ENCODE results near the gene CSMD2. TPM values are rescaled to one million over a fixed set of nuclear protein-coding genes. Genes with fewer than 3 reads are reported as not detected.
A peak's percentile ranks its signal among the peaks of the same experiment; 100 is the strongest.

The CSMD2 gene
- total RNA-seq, 1 donor from 2014 or later, result 0.52 TPM

DNA sequence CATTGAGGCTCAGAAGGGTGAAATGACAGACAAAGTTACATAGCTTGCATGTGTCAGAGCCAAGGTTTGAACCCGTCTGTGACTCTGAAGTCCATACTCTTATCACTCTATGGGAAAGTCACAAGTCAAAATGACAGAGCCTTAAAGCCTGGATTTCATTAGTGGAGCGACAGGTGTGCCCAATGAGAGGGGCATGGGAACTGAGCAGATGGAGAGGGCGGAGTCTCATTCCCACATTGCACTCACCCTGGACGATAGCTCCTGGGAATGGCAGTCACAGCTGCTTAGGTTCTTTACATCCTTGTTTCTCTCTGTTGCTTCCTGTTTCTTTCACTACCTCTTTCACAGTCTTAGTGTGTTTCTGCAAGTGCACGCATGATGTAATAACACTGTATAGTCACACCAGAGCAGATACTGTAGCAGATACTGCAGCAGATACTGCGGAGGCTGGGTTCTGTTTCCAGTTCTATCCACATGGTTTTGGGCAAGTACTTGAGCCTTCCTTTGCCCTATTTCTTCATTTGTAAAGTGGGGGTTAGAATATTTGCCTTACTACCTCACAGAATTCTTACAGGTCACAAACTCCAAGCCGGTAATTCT lies 565.4 kb downstream of the CSMD2 start:
- H3K4me1 ChIP-seq (ENCODE audit: control insufficient read depth in 3 of 3, insufficient read depth in 3 of 3, low read length in 3 of 3), result no peaks in the 10 kb centered on the region

GRCh38 chr1:33588726-33589125 lies 576.3 kb downstream of the CSMD2 start:
- Histone ChIP-seq H3K9me3 (ENCODE audit: control insufficient read depth in 3 of 3, low read length in 3 of 3) (no peaks in the 10 kb centered on the region), H3K4me3 (ENCODE audit: low read length in 3 of 3) (no peak overlapping the region), H3K36me3 (ENCODE audit: control insufficient read depth in 3 of 3, insufficient read depth in 3 of 3, low read length in 3 of 3) (no peaks in the 10 kb centered on the region), H3K9ac (ENCODE audit: low read depth in 1 of 3, low read length in 3 of 3) (no peak overlapping the region), H3K4me1 (ENCODE audit: control insufficient read depth in 3 of 3, insufficient read depth in 3 of 3, low read length in 3 of 3) (no peaks in the 10 kb centered on the region), H3K27me3 (ENCODE audit: control insufficient read depth in 3 of 3, insufficient read depth in 3 of 3, low read length in 3 of 3) (no peaks in the 10 kb centered on the region), H3K27ac (ENCODE audit: low read depth, low read length) (no peak overlapping the region)

More for the DNA sequence above, 565.4 kb downstream of the CSMD2 start:
- no peaks in the 10 kb centered on the region for H3K36me3 ChIP-seq (ENCODE audit: control insufficient read depth in 3 of 3, insufficient read depth in 3 of 3, low read length in 3 of 3)
- H3K9me3 ChIP-seq (ENCODE audit: control insufficient read depth in 3 of 3, low read length in 3 of 3), result no peaks in the 10 kb centered on the region
- H3K27me3 ChIP-seq (ENCODE audit: control insufficient read depth in 3 of 3, insufficient read depth in 3 of 3, low read length in 3 of 3), result no peaks in the 10 kb centered on the region
- H3K4me3 ChIP-seq (ENCODE audit: low read length in 3 of 3), result no peak overlapping the region
- no peak overlapping the region for H3K27ac ChIP-seq (ENCODE audit: low read depth, low read length)
- no peak overlapping the region for H3K9ac ChIP-seq (ENCODE audit: low read depth in 1 of 3, low read length in 3 of 3)

DNA sequence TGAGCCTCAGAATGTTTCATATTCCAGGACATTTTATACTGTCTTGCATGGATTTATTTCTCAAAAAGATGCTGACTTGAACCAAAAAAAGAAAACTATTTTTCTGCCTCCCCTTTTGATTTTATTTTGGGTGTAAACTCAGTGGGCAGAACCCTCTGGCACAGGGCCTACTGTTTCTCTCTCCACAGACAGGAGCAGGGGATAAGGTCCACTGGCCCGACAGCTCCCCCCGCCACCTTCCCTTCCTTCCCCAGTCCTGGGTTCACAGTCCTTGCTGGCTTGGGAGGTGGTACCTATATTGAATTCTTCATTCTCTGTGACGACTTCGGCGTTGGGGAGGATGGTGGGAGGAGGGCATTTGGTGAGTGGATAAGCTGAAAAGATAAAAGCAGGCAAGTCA lies 578.2 kb downstream of the CSMD2 start:
- Histone ChIP-seq H3K9ac (ENCODE audit: low read depth in 1 of 3, low read length in 3 of 3) (no peak overlapping the region), H3K27me3 (ENCODE audit: control insufficient read depth in 3 of 3, insufficient read depth in 3 of 3, low read length in 3 of 3) (no peaks in the 10 kb centered on the region), H3K4me3 (ENCODE audit: low read length in 3 of 3) (no peak overlapping the region), H3K9me3 (ENCODE audit: control insufficient read depth in 3 of 3, low read length in 3 of 3) (no peaks in the 10 kb centered on the region), H3K36me3 (ENCODE audit: control insufficient read depth in 3 of 3, insufficient read depth in 3 of 3, low read length in 3 of 3) (no peaks in the 10 kb centered on the region), H3K4me1 (ENCODE audit: control insufficient read depth in 3 of 3, insufficient read depth in 3 of 3, low read length in 3 of 3) (no peaks in the 10 kb centered on the region), H3K27ac (ENCODE audit: low read depth, low read length) (no peak overlapping the region)

GRCh38 chr1:33586106-33586505 lies 578.9 kb downstream of the CSMD2 start:
- Histone ChIP-seq H3K9ac (ENCODE audit: low read depth in 1 of 3, low read length in 3 of 3) (no peak overlapping the region), H3K27me3 (ENCODE audit: control insufficient read depth in 3 of 3, insufficient read depth in 3 of 3, low read length in 3 of 3) (no peaks in the 10 kb centered on the region), H3K4me1 (ENCODE audit: control insufficient read depth in 3 of 3, insufficient read depth in 3 of 3, low read length in 3 of 3) (no peaks in the 10 kb centered on the region), H3K36me3 (ENCODE audit: control insufficient read depth in 3 of 3, insufficient read depth in 3 of 3, low read length in 3 of 3) (no peaks in the 10 kb centered on the region), H3K27ac (ENCODE audit: low read depth, low read length) (no peak overlapping the region), H3K4me3 (ENCODE audit: low read length in 3 of 3) (no peak overlapping the region), H3K9me3 (ENCODE audit: control insufficient read depth in 3 of 3, low read length in 3 of 3) (no peaks in the 10 kb centered on the region)

DNA sequence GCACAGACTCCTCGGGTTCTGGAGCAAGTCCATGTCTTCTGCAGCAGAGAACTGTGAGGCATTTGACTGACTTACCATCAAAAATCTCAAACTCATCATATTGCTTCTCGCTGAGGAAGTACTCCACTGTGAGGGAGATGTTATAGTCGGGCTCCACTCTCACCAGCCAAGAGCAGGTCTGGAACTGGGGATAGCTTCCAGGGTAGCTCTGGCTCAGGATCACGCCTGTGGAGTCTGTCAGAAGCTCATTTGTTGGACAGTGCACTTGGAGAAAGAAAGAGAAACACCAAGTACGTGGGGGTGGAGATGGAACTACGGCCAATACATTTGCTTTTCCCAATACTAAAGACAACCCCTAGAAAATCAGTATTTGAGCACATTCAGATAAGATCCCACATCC lies 581.5 kb downstream of the CSMD2 start:
- H3K4me3 ChIP-seq (ENCODE audit: low read length in 3 of 3), result no peak overlapping the region
- H3K9me3 ChIP-seq (ENCODE audit: control insufficient read depth in 3 of 3, low read length in 3 of 3), result no peaks in the 10 kb centered on the region
- H3K9ac ChIP-seq (ENCODE audit: low read depth in 1 of 3, low read length in 3 of 3), result no peak overlapping the region
- no peak overlapping the region for H3K27ac ChIP-seq (ENCODE audit: low read depth, low read length)
- no peaks in the 10 kb centered on the region for H3K27me3 ChIP-seq (ENCODE audit: control insufficient read depth in 3 of 3, insufficient read depth in 3 of 3, low read length in 3 of 3)
- H3K36me3 ChIP-seq (ENCODE audit: control insufficient read depth in 3 of 3, insufficient read depth in 3 of 3, low read length in 3 of 3), result no peaks in the 10 kb centered on the region
- H3K4me1 ChIP-seq (ENCODE audit: control insufficient read depth in 3 of 3, insufficient read depth in 3 of 3, low read length in 3 of 3), result no peaks in the 10 kb centered on the region

GRCh38 chr1:33578557-33579448 lies 586.2 kb downstream of the CSMD2 start:
- H3K27me3 ChIP-seq (ENCODE audit: control insufficient read depth in 3 of 3, insufficient read depth in 3 of 3, low read length in 3 of 3), result no peaks in the 10 kb centered on the region
- H3K4me3 ChIP-seq (ENCODE audit: low read length in 3 of 3), result no peak overlapping the region
- peaks cover 19 to 22% (median 21%) of the 10 kb centered on the region in 3 donors for H3K4me1 ChIP-seq (ENCODE audit: control insufficient read depth in 3 of 3, insufficient read depth in 3 of 3, low read length in 3 of 3)
- H3K27ac ChIP-seq (ENCODE audit: low read depth, low read length), result no peak overlapping the region
- H3K9ac ChIP-seq (ENCODE audit: low read depth in 1 of 3, low read length in 3 of 3), result no peak overlapping the region
- H3K36me3 ChIP-seq (ENCODE audit: control insufficient read depth in 3 of 3, insufficient read depth in 3 of 3, low read length in 3 of 3), result no peaks in the 10 kb centered on the region
- H3K9me3 ChIP-seq (ENCODE audit: control insufficient read depth in 3 of 3, low read length in 3 of 3), result no peaks in the 10 kb centered on the region

DNA sequence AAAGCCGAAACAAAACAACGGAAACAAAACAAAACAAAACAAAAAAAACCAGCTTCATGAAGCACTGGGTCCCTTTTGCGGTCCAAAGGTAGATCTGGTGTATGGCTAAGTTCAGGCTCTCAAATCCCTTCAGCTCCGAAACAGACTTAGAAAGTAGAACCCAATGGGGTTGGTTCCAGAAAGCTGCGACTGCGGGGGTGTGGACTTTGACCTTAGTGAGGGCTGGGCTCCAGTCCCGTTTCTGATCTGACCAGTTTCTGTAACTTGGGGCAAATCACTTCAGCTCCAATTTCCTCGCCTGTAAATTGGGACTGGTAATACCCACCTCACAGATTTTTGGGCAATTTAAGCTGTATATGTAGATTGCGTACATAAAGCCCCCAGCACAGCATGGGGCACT lies 587.4 kb downstream of the CSMD2 start:
- Histone ChIP-seq H3K27me3 (ENCODE audit: control insufficient read depth in 3 of 3, insufficient read depth in 3 of 3, low read length in 3 of 3) (no peaks in the 10 kb centered on the region), H3K4me3 (ENCODE audit: low read length in 3 of 3) (no peak overlapping the region), H3K9ac (ENCODE audit: low read depth in 1 of 3, low read length in 3 of 3) (no peak overlapping the region), H3K36me3 (ENCODE audit: control insufficient read depth in 3 of 3, insufficient read depth in 3 of 3, low read length in 3 of 3) (no peaks in the 10 kb centered on the region), H3K9me3 (ENCODE audit: control insufficient read depth in 3 of 3, low read length in 3 of 3) (no peaks in the 10 kb centered on the region), H3K4me1 (ENCODE audit: control insufficient read depth in 3 of 3, insufficient read depth in 3 of 3, low read length in 3 of 3) (peaks cover 19 to 22% (median 21%) of the 10 kb centered on the region in 3 donors), H3K27ac (ENCODE audit: low read depth, low read length) (no peak overlapping the region)

DNA sequence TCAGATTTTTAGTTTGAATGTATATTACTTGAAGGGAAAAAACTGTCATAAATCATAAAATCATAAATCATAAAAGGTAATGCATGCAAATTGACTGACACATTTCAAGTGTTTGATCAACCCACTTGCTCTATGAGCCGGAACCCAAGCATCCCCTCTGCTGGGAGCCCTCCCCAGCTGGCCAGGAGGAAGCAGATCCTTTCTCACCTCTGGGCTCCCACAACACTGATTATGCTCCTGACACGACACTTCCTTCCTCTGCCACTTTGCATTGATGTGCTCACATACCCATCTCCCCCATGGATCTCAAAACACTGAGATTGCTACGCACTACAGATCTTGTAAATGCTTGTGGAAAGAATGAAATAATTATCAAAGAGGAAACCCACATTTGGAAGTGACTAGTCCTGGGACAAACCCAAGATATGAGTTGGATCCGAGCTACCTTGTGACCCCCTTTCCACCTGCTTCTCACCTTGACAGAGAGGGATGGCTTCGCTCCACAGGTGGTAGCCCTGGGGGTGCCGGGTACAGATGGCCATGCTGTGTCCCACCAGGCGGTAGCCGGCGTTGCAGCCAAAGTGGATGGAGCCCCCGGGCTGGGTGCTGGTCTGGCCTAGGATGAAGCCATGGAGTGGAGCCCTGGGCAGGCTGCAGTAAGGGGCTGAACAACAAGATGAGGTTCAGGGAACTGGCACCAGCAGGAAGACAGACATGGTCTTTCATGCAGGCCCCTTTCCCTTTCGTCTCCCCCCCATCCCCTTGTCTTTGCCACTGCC lies 588.0 kb downstream of the CSMD2 start:
- Histone ChIP-seq H3K4me1 (ENCODE audit: control insufficient read depth in 3 of 3, insufficient read depth in 3 of 3, low read length in 3 of 3) (peaks cover 19 to 22% (median 21%) of the 10 kb centered on the region in 3 donors), H3K27ac (ENCODE audit: low read depth, low read length) (no peak overlapping the region), H3K4me3 (ENCODE audit: low read length in 3 of 3) (no peak overlapping the region), H3K9me3 (ENCODE audit: control insufficient read depth in 3 of 3, low read length in 3 of 3) (no peaks in the 10 kb centered on the region), H3K9ac (ENCODE audit: low read depth in 1 of 3, low read length in 3 of 3) (no peak overlapping the region), H3K27me3 (ENCODE audit: control insufficient read depth in 3 of 3, insufficient read depth in 3 of 3, low read length in 3 of 3) (no peaks in the 10 kb centered on the region), H3K36me3 (ENCODE audit: control insufficient read depth in 3 of 3, insufficient read depth in 3 of 3, low read length in 3 of 3) (no peaks in the 10 kb centered on the region)

- Histone ChIP-seq H3K9ac (ENCODE audit: low read depth in 1 of 3, low read length in 3 of 3) (peak overlapping the region in 1 of 3 donors; percentile 61), H3K27me3 (ENCODE audit: control insufficient read depth in 3 of 3, insufficient read depth in 3 of 3, low read length in 3 of 3) (no peaks in the 10 kb centered on the region), H3K9me3 (ENCODE audit: control insufficient read depth in 3 of 3, low read length in 3 of 3) (no peaks in the 10 kb centered on the region), H3K27ac (ENCODE audit: low read depth, low read length) (peak overlapping the region; percentile 73), H3K36me3 (ENCODE audit: control insufficient read depth in 3 of 3, insufficient read depth in 3 of 3, low read length in 3 of 3) (no peaks in the 10 kb centered on the region), H3K4me1 (ENCODE audit: control insufficient read depth in 3 of 3, insufficient read depth in 3 of 3, low read length in 3 of 3) (peaks cover 19 to 22% (median 21%) of the 10 kb centered on the region in 3 donors), H3K4me3 (ENCODE audit: low read length in 3 of 3) (peak overlapping the region; percentile 33 to 60 (median 45))
Observed at GRCh38 chr1:33575324-33575879, 589.6 kb downstream of the CSMD2 start.

Measured in skeletal muscle tissue (tissue), 4 donors.